ENCODE data around the gene MAGEB2.

DNA sequence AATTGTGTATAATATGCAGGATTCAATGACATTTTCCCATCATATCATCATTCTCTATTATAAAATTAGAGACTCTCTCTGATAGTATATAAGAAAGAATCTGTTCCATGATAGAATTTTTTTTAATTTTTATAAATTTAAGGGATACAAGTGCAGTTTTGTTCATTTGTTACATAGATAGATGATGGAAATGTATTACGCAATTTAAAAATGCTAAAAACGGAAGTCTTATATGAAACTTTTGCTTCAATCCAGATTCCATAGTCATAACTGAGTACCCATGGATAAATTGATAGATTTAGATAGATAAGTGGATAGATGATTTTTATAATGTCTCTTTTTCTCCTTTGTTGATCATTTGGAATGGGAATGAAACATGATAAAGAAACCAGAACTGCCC, 24.9 kb upstream of the MAGEB2 start:
- TF ChIP-seq, protein P1, sequence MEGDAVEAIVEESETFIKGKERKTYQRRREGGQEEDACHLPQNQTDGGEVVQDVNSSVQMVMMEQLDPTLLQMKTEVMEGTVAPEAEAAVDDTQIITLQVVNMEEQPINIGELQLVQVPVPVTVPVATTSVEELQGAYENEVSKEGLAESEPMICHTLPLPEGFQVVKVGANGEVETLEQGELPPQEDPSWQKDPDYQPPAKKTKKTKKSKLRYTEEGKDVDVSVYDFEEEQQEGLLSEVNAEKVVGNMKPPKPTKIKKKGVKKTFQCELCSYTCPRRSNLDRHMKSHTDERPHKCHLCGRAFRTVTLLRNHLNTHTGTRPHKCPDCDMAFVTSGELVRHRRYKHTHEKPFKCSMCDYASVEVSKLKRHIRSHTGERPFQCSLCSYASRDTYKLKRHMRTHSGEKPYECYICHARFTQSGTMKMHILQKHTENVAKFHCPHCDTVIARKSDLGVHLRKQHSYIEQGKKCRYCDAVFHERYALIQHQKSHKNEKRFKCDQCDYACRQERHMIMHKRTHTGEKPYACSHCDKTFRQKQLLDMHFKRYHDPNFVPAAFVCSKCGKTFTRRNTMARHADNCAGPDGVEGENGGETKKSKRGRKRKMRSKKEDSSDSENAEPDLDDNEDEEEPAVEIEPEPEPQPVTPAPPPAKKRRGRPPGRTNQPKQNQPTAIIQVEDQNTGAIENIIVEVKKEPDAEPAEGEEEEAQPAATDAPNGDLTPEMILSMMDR (IDR thresholded peaks at IDR 0.05): no peak
- TF ChIP-seq POLR2A (IDR thresholded peaks at IDR 0.05) (no peak), EP300 (IDR thresholded peaks at IDR 0.05) (no peak)
